Tibial artery (tissue), 4 donors: Measurements from ENCODE around the gene DONSON.
A peak's percentile ranks its signal among the peaks of the same experiment; 100 is the strongest.

Experiments used
- DNase-seq, 2 donors: peaks; one replicate each; pipeline ENCODE4 v3.0.0-alpha.2; 2019
- H3K27ac ChIP-seq, 2 donors: fragments of 200-600 bp; sonication (generic) in 1 of 2; 1 replicate in 1 of 2; 2 replicates in 1 of 2; pipeline ENCODE4 v1.5.1; 2018 to 2019; ENCODE audit warnings: mild to moderate bottlenecking in 1 of 2
- H3K27me3 ChIP-seq, 2 donors: fragments of 200-600 bp; sonication (generic) in 1 of 2; one replicate each; pipeline versions ENCODE4 v1.5.1 to v1.6.0; 2016 to 2019
- H3K36me3 ChIP-seq, 3 donors: fragments of 200-600 bp; sonication (generic) in 2 of 3; one replicate each; pipeline ENCODE4 v1.5.1; 2016 to 2019; ENCODE audit warnings: mild to moderate bottlenecking in 2 of 3
- H3K4me1 ChIP-seq, 4 donors: fragments of 200-600 bp; sonication (generic) in 2 of 4; 1 replicate in 3 of 4; 2 replicates in 1 of 4; pipeline ENCODE4 v1.5.1; 2016 to 2019
- H3K4me3 ChIP-seq, 2 donors: fragments of 200-600 bp; sonication (generic) in 1 of 2; 1 replicate in 1 of 2; 2 replicates in 1 of 2; pipeline ENCODE4 v1.5.1; 2018 to 2019; ENCODE audit warnings: mild to moderate bottlenecking in 2 of 2
- H3K9me3 ChIP-seq, 3 donors: fragments of 200-600 bp; sonication (generic) in 1 of 3; one replicate each; pipeline ENCODE4 v1.5.1; 2016 to 2019
- CTCF ChIP-seq, 2 experiments: fragments of 200-600 bp in 1 of 2; fragments of 450-650 bp in 1 of 2; IDR thresholded peaks; one replicate each; pipeline ENCODE4 v1.5.1; 2017 to 2019; ENCODE audit warnings: antibody characterized with exemption in 2 of 2, mild to moderate bottlenecking in 1 of 2, moderate library complexity in 1 of 2
- intact Hi-C: fragments of 100-400 bp; cut with DNase I; formaldehyde crosslinking; loops from one replicate; pipeline ENCODE4 v1.15.0; 2023; ENCODE audit warnings: low total_unique reads

DONSON gene

GRCh38 chr21:33550772-33551660 lies 37.5 kb downstream of the DONSON start:
- intact Hi-C loops = no loop called here
- Histone ChIP-seq H3K9me3 (no peaks in the 10 kb centered on the region), H3K27me3 (no peaks in the 10 kb centered on the region), H3K27ac (no peak overlapping the region), H3K4me3 (no peak overlapping the region), H3K4me1 (peaks cover 0 to 21% (median 4%) of the 10 kb centered on the region in 4 donors), H3K36me3 (peaks cover 78 to 94% (median 90%) of the 10 kb centered on the region in 3 donors)
- no peak for DNase-seq
- TF ChIP-seq CTCF (IDR thresholded peaks at IDR 0.05) = no peak

GRCh38 chr21:33549848-33550771 lies 38.4 kb downstream of the DONSON start:
- Histone ChIP-seq H3K27ac (no peak overlapping the region), H3K36me3 (peaks cover 78 to 88% (median 83%) of the 10 kb centered on the region in 3 donors), H3K4me3 (no peak overlapping the region), H3K4me1 (peaks cover 0 to 24% (median 0%) of the 10 kb centered on the region in 4 donors), H3K9me3 (no peaks in the 10 kb centered on the region), H3K27me3 (no peaks in the 10 kb centered on the region)
- no peak for DNase-seq
- intact Hi-C loops = no loop called here
- TF ChIP-seq CTCF (IDR thresholded peaks at IDR 0.05) = no peak

GRCh38 chr21:33546086-33546485 lies 42.4 kb downstream of the DONSON start:
- TF ChIP-seq CTCF (IDR thresholded peaks at IDR 0.05) = no peak
- H3K9me3 ChIP-seq = no peaks in the 10 kb centered on the region
- intact Hi-C loops = no loop called here
- peaks cover 40 to 48% (median 43%) of the 10 kb centered on the region in 3 donors for H3K36me3 ChIP-seq
- DNase-seq = no peak
- no peaks in the 10 kb centered on the region for H3K27me3 ChIP-seq
- no peak overlapping the region for H3K27ac ChIP-seq
- H3K4me3 ChIP-seq = no peak overlapping the region
- peaks cover 0 to 36% (median 4%) of the 10 kb centered on the region in 4 donors for H3K4me1 ChIP-seq

- H3K27me3 ChIP-seq = no peaks in the 10 kb centered on the region
- intact Hi-C loops = no loop called here
- H3K9me3 ChIP-seq = no peaks in the 10 kb centered on the region
- peaks cover 0 to 41% (median 10%) of the 10 kb centered on the region in 4 donors for H3K4me1 ChIP-seq
- DNase-seq = no peak
- peak overlapping the region; percentile 61 to 86 for H3K4me3 ChIP-seq
- peaks cover 26 to 33% (median 28%) of the 10 kb centered on the region in 3 donors for H3K36me3 ChIP-seq
- peak overlapping the region in 1 of 2 donors; percentile 93 for H3K27ac ChIP-seq
- no peak for TF ChIP-seq CTCF (IDR thresholded peaks at IDR 0.05)
Observed at GRCh38 chr21:33544451-33545195, 43.9 kb downstream of the DONSON start.
